Smooth muscle cell of trachea (primary cell): ENCODE data around the gene GPRC6A. TPM values are rescaled to one million over a fixed set of nuclear protein-coding genes. Genes with fewer than 3 reads are reported as not detected.

Source experiments
- total RNA-seq: library from RNA; depleted of rRNA; stranded (reverse); fragments of >200 nt; gene quantifications from 2 replicates; pipeline ENCODE4 v1.2.1, GENCODE V29; 2014

GPRC6A gene, protein sequence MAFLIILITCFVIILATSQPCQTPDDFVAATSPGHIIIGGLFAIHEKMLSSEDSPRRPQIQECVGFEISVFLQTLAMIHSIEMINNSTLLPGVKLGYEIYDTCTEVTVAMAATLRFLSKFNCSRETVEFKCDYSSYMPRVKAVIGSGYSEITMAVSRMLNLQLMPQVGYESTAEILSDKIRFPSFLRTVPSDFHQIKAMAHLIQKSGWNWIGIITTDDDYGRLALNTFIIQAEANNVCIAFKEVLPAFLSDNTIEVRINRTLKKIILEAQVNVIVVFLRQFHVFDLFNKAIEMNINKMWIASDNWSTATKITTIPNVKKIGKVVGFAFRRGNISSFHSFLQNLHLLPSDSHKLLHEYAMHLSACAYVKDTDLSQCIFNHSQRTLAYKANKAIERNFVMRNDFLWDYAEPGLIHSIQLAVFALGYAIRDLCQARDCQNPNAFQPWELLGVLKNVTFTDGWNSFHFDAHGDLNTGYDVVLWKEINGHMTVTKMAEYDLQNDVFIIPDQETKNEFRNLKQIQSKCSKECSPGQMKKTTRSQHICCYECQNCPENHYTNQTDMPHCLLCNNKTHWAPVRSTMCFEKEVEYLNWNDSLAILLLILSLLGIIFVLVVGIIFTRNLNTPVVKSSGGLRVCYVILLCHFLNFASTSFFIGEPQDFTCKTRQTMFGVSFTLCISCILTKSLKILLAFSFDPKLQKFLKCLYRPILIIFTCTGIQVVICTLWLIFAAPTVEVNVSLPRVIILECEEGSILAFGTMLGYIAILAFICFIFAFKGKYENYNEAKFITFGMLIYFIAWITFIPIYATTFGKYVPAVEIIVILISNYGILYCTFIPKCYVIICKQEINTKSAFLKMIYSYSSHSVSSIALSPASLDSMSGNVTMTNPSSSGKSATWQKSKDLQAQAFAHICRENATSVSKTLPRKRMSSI
- not detected in 2 replicates for total RNA-seq

DNA sequence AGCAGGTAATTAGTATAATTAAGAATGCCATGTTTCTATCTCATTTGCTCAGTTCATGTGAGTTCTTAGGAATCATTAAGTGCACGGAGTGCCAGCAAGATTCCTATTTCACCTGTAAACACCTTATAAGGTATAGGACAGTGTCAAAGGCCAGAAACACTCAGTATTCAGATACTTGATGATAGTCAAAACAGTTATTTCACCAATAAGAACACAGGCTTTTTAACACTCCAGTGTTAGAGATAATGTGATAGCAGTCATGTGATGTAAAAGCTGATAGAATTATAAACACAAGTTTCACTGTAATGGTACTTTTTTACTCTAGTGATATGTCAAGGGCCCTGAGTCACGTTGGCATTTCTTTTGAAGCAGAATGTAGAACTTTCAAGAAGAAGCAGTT lies at the start of gene GPRC6A:
Gene GPRC6A (minus strand): TSS at position 101 of the 400 bp plus-strand sequence. CDS start 70 bp downstream, at position 31.

DNA sequence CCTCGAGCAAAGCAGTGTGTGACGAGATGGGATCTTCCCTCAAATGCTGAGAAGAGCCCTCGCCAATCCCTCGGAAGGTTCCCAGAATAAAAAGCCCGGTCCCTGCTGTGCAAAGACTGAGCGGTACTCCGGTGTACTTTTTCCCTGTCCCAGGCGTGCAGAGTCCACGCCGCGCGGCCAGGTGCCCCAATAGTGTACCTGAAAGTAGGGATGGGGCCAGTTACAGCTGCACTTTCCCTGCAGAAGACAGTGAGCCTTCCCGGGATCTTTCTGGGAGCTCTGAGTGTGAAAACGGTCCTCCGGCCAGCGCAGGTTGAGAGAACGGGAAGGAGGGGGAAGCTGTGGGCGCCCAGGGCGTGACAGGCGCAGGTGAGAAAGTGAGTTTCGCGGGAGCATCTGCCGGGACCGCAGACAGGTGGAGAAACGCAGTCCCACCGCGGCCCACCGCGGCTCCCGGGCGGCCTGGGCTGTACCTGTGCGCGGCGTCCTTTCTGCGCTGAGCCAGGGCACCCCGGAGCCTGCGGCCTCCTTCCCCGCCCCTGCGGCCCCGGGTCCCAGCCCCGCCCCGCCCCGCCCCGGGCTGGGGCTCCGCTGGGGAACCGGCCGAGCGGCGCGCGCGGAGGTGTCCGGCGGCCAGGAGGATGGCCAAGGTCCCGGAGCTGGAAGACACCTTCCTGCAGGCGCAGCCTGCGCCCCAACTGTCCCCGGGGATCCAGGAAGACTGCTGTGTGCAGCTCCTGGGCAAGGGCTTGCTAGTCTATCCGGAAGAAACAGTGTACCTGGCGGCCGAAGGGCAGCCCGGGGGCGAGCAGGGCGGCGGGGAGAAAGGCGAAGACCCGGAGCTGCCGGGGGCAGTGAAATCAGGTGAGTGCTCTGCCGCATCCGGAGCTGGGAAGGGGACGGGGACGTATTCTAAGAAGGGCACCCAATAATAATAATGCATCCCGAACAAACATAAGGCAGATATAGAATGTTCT lies 48.0 kb upstream of the GPRC6A start, which contains the start of gene RFX6:
Gene RFX6 (plus strand): TSS at position 608 of the 977 bp plus-strand sequence. CDS start 34 bp downstream, at position 642.

DNA sequence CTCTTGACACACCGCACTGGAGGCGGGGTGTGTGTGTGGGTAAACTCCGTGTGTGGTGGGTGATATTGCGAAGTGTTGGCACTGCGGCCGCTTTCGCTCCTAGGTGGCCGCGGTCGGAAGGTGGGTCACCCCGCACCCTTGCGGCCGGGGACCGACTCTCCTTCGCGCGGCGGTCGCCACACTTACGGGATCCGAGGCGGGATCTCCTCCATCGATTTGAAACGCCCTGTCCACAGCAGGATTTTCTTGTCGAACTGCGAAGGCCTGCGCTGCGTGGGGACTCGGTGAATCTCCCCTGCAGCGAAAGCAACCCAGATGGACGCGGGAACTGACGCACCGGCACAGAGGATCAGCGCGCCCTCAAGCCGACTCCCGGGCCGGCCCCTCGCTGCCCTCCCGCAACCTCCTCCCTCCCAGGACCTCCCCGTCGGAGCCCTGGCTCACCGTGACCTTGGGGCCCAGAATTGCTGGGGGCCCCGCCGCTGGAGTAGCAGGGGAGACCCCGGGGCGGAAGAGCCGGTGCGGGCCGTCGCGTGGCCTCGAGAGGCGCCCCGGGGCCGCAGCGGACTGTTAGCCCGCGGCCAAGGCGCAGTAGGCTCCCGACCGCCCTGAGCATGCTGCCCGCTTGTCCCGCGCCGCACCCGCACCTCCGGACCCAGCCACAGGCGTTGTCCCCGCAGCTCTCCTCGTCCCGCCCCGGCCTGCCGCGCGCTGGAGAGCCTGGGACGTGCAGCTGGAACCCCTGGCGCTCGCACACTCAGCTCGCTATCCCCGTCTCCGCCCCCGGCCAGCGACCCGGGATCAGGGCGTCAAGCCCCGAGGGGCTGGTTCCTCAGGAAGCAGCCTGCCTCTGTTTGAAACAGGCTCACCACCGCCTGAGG lies 63.7 kb downstream of the GPRC6A start, which contains the start of gene FAM162B:
Gene FAM162B (minus strand): TSS at position 759 of the 881 bp plus-strand sequence. CDS start 143 bp downstream, at position 616.

Other genes starting within 250 kb of the GPRC6A start
- 0.15 and 0.17 TPM in 2 replicates for gene RSPH4A, start 212.6 kb downstream of the GPRC6A start, total RNA-seq
- gene ZUP1, start 160.3 kb downstream of the GPRC6A start, total RNA-seq = 11.1 and 15.0 TPM in 2 replicates
- gene KPNA5, start 147.9 kb downstream of the GPRC6A start, total RNA-seq = 4.8 and 9.5 TPM in 2 replicates
- gene FAM162B, start 63.4 kb downstream of the GPRC6A start, total RNA-seq = 0.33 and 1.0 TPM in 2 replicates
- gene RFX6, start 48.2 kb upstream of the GPRC6A start, total RNA-seq = not detected in 2 replicates